Muscle layer of duodenum (tissue), 2 donors: ENCODE data around the gene SMG6.
A peak's percentile ranks its signal among the peaks of the same experiment; 100 is the strongest.

Source experiments
- H3K27ac ChIP-seq: one replicate; pipeline ENCODE4 v1.7.0; 2013; ENCODE audit warnings: mild to moderate bottlenecking, low read length
- H3K27me3 ChIP-seq: one replicate; pipeline ENCODE4 v1.7.0; 2013; ENCODE audit warnings: low read depth, mild to moderate bottlenecking, control low read depth, low read length
- H3K36me3 ChIP-seq, 2 donors: one replicate each; pipeline ENCODE4 v1.7.0; 2013; ENCODE audit warnings: low read length in 2 of 2, control low read depth in 1 of 2, mild to moderate bottlenecking in 1 of 2; ENCODE audit not compliant: insufficient read depth in 2 of 2, control insufficient read depth in 1 of 2
- H3K4me1 ChIP-seq, 2 donors: one replicate each; pipeline ENCODE4 v1.7.0; 2013; ENCODE audit warnings: low read length in 2 of 2, mild to moderate bottlenecking in 2 of 2, control low read depth in 1 of 2, moderate library complexity in 1 of 2; ENCODE audit not compliant: insufficient read depth in 2 of 2, control insufficient read depth in 1 of 2
- H3K4me3 ChIP-seq, 2 donors: one replicate each; pipeline ENCODE4 v1.7.0; 2013; ENCODE audit warnings: low read length in 2 of 2, low read depth in 1 of 2, mild to moderate bottlenecking in 1 of 2
- H3K9me3 ChIP-seq, 2 donors: one replicate each; pipeline ENCODE4 v1.7.0; 2013; ENCODE audit warnings: low read length in 2 of 2, control low read depth in 1 of 2, mild to moderate bottlenecking in 1 of 2; ENCODE audit not compliant: control insufficient read depth in 1 of 2
- donor health status: healthy.

Gene SMG6

DNA sequence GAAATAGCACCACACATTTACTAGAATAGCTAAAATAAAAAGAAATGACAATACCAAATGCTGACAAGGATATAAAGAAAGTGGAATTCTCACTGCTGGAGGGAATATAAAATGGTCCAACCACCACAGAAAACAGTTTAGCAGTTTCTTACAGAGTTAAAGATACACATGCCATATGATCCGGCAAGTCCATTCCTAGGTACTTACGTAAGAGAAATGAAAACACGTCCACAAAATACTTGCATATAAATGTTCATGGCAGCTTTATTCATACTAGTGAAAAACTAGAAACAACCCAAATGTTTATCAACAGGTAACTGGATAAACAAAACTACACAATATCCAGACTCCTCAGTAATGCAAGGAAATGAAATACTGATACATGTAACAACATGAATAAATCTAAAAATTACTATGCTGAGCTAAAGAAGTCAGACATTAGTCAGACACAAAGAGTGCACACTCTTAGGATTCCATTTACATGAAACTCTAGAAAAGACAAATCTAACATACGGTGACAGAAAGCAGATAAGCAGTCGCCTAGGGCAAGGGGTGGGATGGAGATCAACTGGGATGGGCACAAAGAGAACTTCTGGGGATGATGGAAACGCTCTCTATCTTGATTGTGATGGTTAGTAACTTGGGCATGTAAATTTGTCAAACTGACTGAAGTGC lies 76.4 kb downstream of the SMG6 start:
- Histone ChIP-seq H3K4me1 (peaks cover 3 to 14% of the 10 kb centered on the region in 2 donors), H3K27me3 (no peaks in the 10 kb centered on the region), H3K36me3 (no peaks in the 10 kb centered on the region), H3K27ac (no peak overlapping the region), H3K4me3 (no peak overlapping the region), H3K9me3 (no peaks in the 10 kb centered on the region)

- Histone ChIP-seq H3K27me3 (no peaks in the 10 kb centered on the region), H3K36me3 (no peaks in the 10 kb centered on the region), H3K4me1 (peaks cover 3 to 9% of the 10 kb centered on the region in 2 donors), H3K4me3 (no peak overlapping the region), H3K27ac (peak overlapping the region; percentile 17), H3K9me3 (no peaks in the 10 kb centered on the region)
Observed at GRCh38 chr17:2223617-2223927, 80.0 kb downstream of the SMG6 start.

- peak overlapping the region; percentile 17 for H3K27ac ChIP-seq
- H3K36me3 ChIP-seq, result no peaks in the 10 kb centered on the region
- H3K9me3 ChIP-seq, result no peaks in the 10 kb centered on the region
- peaks cover 3 to 9% of the 10 kb centered on the region in 2 donors for H3K4me1 ChIP-seq
- no peak overlapping the region for H3K4me3 ChIP-seq
- H3K27me3 ChIP-seq, result no peaks in the 10 kb centered on the region
Observed at GRCh38 chr17:2222901-2223616, 80.5 kb downstream of the SMG6 start.

DNA sequence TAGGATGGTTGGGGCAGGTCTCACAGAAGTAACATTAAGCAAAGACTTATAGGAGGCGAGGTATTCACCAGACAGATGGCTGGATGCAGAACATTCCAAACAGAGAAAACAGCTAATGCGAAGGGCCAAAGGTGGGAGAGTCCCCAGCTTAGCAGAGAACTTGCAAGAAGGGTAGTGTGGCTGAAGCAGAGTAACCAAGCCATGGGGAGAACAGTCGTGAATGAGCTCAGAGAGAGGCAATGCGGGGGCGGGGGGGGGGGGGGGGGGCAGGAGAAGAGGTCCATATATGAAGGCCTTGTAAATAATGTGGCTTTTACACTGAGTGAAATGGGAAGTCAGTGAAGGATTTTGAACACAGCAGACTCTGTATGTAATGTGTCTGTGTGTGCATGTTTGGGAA lies 81.3 kb downstream of the SMG6 start:
- Histone ChIP-seq H3K9me3 (no peaks in the 10 kb centered on the region), H3K36me3 (no peaks in the 10 kb centered on the region), H3K4me3 (no peak overlapping the region), H3K4me1 (peaks cover 3 to 9% of the 10 kb centered on the region in 2 donors), H3K27ac (peak overlapping the region; percentile 17), H3K27me3 (no peaks in the 10 kb centered on the region)

GRCh38 chr17:2218426-2218825 lies 85.2 kb downstream of the SMG6 start:
- Histone ChIP-seq H3K9me3 (no peaks in the 10 kb centered on the region), H3K27me3 (no peaks in the 10 kb centered on the region), H3K4me1 (peaks cover 13 to 37% of the 10 kb centered on the region in 2 donors), H3K36me3 (peaks cover 0 to 16% of the 10 kb centered on the region in 2 donors), H3K27ac (no peak overlapping the region), H3K4me3 (no peak overlapping the region)

DNA sequence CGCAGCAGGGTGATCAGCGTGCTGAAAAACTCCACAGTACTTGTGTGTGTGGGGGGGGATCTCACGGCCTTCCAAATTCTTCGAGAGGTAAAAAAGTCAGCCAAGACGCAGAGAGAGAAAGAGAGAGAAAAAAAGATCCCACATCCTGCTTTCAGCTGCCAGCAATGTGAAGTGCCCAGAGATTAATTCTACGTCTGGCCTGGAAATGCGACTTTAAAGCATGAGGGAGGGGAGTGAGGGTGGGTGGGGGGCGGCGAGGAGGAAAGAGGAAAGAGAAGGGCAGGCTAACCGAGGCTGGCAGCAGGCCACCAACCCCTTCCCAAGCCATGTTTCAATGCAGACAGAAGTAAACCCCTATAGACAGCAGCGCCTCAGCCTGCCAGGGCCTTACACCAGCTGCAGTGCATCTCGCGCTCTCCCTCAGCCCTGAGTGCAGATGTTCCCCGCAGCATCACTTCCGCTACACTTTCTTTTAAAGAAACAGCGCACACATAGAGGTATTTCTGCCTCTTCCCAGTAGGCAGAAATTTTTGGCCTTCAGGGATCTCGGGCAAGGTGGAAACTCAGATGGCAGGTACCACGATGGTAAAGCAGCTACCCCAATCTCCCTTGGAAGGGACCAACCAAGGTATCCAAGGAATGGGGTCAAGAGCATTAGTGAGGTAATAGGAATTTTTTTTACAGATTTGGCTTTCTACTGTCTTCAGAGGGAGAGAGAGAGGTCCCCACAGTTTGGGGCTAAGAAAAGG lies 87.8 kb downstream of the SMG6 start:
- Histone ChIP-seq H3K4me3 (peak overlapping the region; percentile 28 to 38), H3K4me1 (peaks cover 16 to 32% of the 10 kb centered on the region in 2 donors), H3K27me3 (no peaks in the 10 kb centered on the region), H3K9me3 (no peaks in the 10 kb centered on the region), H3K27ac (peak overlapping the region; percentile 96), H3K36me3 (peaks cover 0 to 20% of the 10 kb centered on the region in 2 donors)

DNA sequence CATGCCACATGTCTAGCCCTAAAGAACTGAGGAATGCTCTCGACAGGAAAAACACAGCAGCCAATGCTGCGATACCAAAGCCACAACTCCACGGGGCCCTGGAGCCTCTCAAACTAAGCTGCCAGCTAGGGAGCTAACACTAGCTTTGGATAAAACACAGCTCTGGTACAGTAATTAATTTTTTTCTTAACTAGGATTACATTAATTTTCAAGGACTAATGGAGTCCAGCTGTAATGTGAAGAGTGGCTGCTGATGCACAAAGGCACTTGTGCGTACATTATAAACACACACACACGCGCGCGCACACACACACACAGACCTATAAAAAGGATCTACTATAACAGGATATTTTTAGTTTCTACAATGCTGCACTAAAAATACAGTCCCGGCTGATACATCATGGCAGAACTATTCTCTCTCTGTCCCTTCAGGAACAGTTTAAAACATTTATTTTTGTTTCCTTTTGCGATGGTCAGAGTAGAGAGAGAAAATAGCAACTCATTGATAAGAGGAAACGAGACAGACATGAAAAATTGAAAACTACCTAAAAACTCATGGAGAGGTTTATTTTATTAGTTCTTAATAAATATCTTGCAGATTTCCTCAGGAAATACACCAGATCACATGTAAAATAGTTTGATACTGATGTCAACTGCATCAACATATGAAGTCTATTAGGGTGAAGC lies 88.5 kb downstream of the SMG6 start:
- Histone ChIP-seq H3K4me1 (peaks cover 16 to 32% of the 10 kb centered on the region in 2 donors), H3K4me3 (peak overlapping the region; percentile 28 to 38), H3K27me3 (no peaks in the 10 kb centered on the region), H3K9me3 (no peaks in the 10 kb centered on the region), H3K27ac (peak overlapping the region; percentile 96), H3K36me3 (peaks cover 0 to 20% of the 10 kb centered on the region in 2 donors)

- Histone ChIP-seq H3K27ac (peak overlapping the region; percentile 96), H3K4me3 (peak overlapping the region in 1 of 2 donors; percentile 38), H3K4me1 (peaks cover 16 to 32% of the 10 kb centered on the region in 2 donors), H3K27me3 (no peaks in the 10 kb centered on the region), H3K9me3 (no peaks in the 10 kb centered on the region), H3K36me3 (peaks cover 0 to 20% of the 10 kb centered on the region in 2 donors)
Observed at GRCh38 chr17:2214047-2214928, 89.3 kb downstream of the SMG6 start.

DNA sequence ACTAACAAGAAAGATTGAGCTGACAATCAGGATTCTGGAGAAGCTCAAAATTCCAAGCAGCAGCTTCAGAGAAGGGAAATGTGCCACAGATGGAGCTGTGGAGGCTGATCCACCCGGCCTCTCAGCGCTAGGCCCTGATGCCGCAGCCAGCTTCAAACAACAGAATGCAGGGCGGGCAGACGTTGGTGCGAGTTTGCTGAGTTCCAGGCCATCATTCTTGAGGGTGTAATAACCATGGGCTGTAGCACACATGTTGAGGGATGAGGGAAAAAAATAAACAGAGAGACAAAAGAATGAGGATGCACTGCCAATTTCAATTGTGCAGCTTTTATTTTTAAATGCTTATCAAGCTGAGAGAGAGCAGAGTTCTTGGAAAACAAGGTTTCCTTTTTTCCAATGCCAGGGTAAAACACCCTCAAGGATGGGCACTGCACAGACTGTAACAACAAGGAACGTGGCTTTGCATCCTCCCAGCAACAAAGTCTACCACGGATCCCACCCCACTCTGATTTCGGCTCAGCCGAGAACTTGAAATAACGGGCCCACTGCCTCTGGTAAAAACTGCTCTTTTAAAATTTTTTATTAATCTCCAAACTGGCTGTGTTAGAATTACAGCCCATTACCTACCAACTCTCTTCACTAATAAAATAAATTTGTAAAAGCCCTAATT lies 90.2 kb downstream of the SMG6 start:
- H3K4me1 ChIP-seq, result peaks cover 16 to 32% of the 10 kb centered on the region in 2 donors
- no peaks in the 10 kb centered on the region for H3K9me3 ChIP-seq
- H3K4me3 ChIP-seq, result peak overlapping the region in 1 of 2 donors; percentile 30
- H3K36me3 ChIP-seq, result peaks cover 0 to 20% of the 10 kb centered on the region in 2 donors
- H3K27ac ChIP-seq, result peak overlapping the region; percentile 96
- H3K27me3 ChIP-seq, result no peaks in the 10 kb centered on the region

DNA sequence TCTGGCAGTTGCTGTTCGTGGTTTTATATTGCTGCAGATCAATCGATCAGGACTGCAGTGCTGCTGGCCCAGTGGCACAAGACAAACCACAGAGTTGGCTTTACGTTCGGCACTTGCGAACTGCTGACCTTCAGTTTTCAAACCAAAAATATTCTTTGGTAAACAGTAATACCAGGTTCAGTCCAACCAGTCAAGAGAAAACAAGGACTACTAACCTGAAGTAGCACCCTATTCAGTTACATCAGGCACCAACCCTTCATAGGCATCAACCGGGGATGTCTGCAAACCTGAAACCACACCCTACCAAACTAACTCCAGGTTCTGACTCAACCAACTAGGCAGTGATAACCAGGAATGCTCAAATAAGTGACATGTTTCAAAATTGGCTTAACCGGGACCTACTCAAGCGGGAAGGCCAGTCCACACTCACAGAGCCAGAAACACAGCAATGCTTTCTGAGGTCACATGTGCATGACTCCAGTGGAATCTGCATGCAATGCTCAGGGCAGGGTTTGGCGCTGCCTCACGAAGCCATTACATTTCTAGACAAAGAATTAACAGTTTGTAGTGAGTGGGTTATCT lies 91.1 kb downstream of the SMG6 start:
- H3K27me3 ChIP-seq, result no peaks in the 10 kb centered on the region
- peaks cover 0 to 20% of the 10 kb centered on the region in 2 donors for H3K36me3 ChIP-seq
- H3K9me3 ChIP-seq, result no peaks in the 10 kb centered on the region
- H3K27ac ChIP-seq, result peak overlapping the region; percentile 96
- no peak overlapping the region for H3K4me3 ChIP-seq
- peaks cover 16 to 32% of the 10 kb centered on the region in 2 donors for H3K4me1 ChIP-seq
